ENCODE measurements around the gene PLPP1. TPM values are rescaled to one million over a fixed set of nuclear protein-coding genes. Genes with fewer than 3 reads are reported as not detected.

The PLPP1 gene
- total RNA-seq, 1 donor from 2014 or later = 23.9 TPM

- Histone ChIP-seq H3K9me3 (ENCODE audit: low read depth) (no peaks in the 10 kb centered on the region), H3K36me3 (no peaks in the 10 kb centered on the region), H3K4me3 (no peak overlapping the region), H3K4me1 (peaks cover 7% of the 10 kb centered on the region), H2AFZ (replicated peaks) (no peak overlapping the region), H3F3A (ENCODE audit: low read depth) (no peaks in the 10 kb centered on the region), H3K4me2 (no peak overlapping the region), H3K9ac (no peak overlapping the region), H3K27ac (no peak overlapping the region), H3K79me2 (ENCODE audit: low read depth) (peaks cover 17% of the 10 kb centered on the region), H4K20me1 (ENCODE audit: low read depth) (no peaks in the 10 kb centered on the region), H3K27me3 (no peaks in the 10 kb centered on the region)
- peaks cover under 1% of the 10 kb centered on the region for H3K27me3 Mint-ChIP-seq (ENCODE audit: insufficient read depth, low read depth)
- no peak overlapping the region for H3K4me3 Mint-ChIP-seq
- DNase-seq (ENCODE audit: low spot score) = no peak
- no peaks in the 10 kb centered on the region for H3K36me3 Mint-ChIP-seq
- no peak overlapping the region for H3K27ac Mint-ChIP-seq
- H3K4me1 Mint-ChIP-seq = no peaks in the 10 kb centered on the region
- TF ChIP-seq CTCF (IDR thresholded peaks at IDR 0.05) (no peak), EZH2 (IDR thresholded peaks at IDR 0.05) (no peak)
- no peaks in the 10 kb centered on the region for H3K9me3 Mint-ChIP-seq
Observed at GRCh38 chr5:55472642-55473041, 62.1 kb downstream of the PLPP1 start.

- Histone ChIP-seq H3K27ac (no peak overlapping the region), H3K27me3 (no peaks in the 10 kb centered on the region), H3F3A (ENCODE audit: low read depth) (no peaks in the 10 kb centered on the region), H4K20me1 (ENCODE audit: low read depth) (no peaks in the 10 kb centered on the region), H3K9ac (no peak overlapping the region), H3K4me2 (no peak overlapping the region), H3K9me3 (ENCODE audit: low read depth) (no peaks in the 10 kb centered on the region), H3K4me1 (peaks cover 7% of the 10 kb centered on the region), H2AFZ (replicated peaks) (no peak overlapping the region), H3K36me3 (no peaks in the 10 kb centered on the region), H3K4me3 (no peak overlapping the region), H3K79me2 (ENCODE audit: low read depth) (peaks cover 17% of the 10 kb centered on the region)
- no peak for TF ChIP-seq EZH2 (IDR thresholded peaks at IDR 0.05)
- no peak for TF ChIP-seq EZH2phosphoT487 (IDR thresholded peaks at IDR 0.05)
- no peak for TF ChIP-seq CTCF (IDR thresholded peaks at IDR 0.05)
- no peaks in the 10 kb centered on the region for H3K4me1 Mint-ChIP-seq
- H3K4me3 Mint-ChIP-seq = no peak overlapping the region
- DNase-seq (ENCODE audit: low spot score) = no peak
- H3K36me3 Mint-ChIP-seq = no peaks in the 10 kb centered on the region
- H3K9me3 Mint-ChIP-seq = no peaks in the 10 kb centered on the region
- H3K27me3 Mint-ChIP-seq (ENCODE audit: insufficient read depth, low read depth) = no peaks in the 10 kb centered on the region
- no peak overlapping the region for H3K27ac Mint-ChIP-seq
Observed at GRCh38 chr5:55471468-55471867, 63.3 kb downstream of the PLPP1 start.

DNA sequence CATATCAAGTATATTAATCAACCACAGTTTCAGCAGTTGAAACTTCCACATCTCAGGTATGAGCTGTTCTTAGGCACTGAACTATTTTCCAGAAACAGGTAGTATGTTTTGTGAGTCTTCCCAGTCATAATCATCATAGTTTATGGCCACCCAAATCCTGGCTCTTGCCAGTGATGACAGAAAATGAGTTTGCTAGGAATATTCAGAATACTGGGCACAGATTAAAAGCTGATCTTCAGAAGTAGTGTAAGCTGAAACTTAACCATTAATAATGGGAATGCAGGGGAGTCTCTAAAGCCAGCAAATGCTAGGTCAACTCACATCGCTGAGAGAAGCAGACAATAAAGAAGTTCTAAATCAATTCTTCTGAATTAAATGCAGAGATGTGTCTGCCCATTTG lies 64.5 kb downstream of the PLPP1 start:
- no peak overlapping the region for H3K4me2 ChIP-seq
- H3K36me3 ChIP-seq = no peaks in the 10 kb centered on the region
- H3F3A ChIP-seq (ENCODE audit: low read depth) = no peaks in the 10 kb centered on the region
- H4K20me1 ChIP-seq (ENCODE audit: low read depth) = no peaks in the 10 kb centered on the region
- TF ChIP-seq CTCF (IDR thresholded peaks at IDR 0.05) = no peak
- TF ChIP-seq EZH2phosphoT487 (IDR thresholded peaks at IDR 0.05) = no peak
- TF ChIP-seq EZH2 (IDR thresholded peaks at IDR 0.05) = no peak
- H2AFZ ChIP-seq (replicated peaks) = no peak overlapping the region
- DNase-seq (ENCODE audit: low spot score) = no peak
- no peak overlapping the region for H3K4me3 Mint-ChIP-seq
- no peak overlapping the region for H3K27ac ChIP-seq
- H3K4me3 ChIP-seq = no peak overlapping the region
- peaks cover 6% of the 10 kb centered on the region for H3K79me2 ChIP-seq (ENCODE audit: low read depth)
- H3K27ac Mint-ChIP-seq = no peak overlapping the region
- H3K27me3 Mint-ChIP-seq (ENCODE audit: insufficient read depth, low read depth) = no peaks in the 10 kb centered on the region
- no peaks in the 10 kb centered on the region for H3K9me3 Mint-ChIP-seq
- no peak overlapping the region for H3K9ac ChIP-seq
- no peaks in the 10 kb centered on the region for H3K4me1 Mint-ChIP-seq
- H3K9me3 ChIP-seq (ENCODE audit: low read depth) = no peaks in the 10 kb centered on the region
- H3K36me3 Mint-ChIP-seq = peaks cover 4% of the 10 kb centered on the region
- no peaks in the 10 kb centered on the region for H3K27me3 ChIP-seq
- H3K4me1 ChIP-seq = peaks cover under 1% of the 10 kb centered on the region

GRCh38 chr5:55469839-55470238 lies 64.9 kb downstream of the PLPP1 start:
- H3K27me3 ChIP-seq = no peaks in the 10 kb centered on the region
- H3K9ac ChIP-seq = no peak overlapping the region
- no peaks in the 10 kb centered on the region for H4K20me1 ChIP-seq (ENCODE audit: low read depth)
- H3K4me3 ChIP-seq = no peak overlapping the region
- peaks cover 1% of the 10 kb centered on the region for H3K79me2 ChIP-seq (ENCODE audit: low read depth)
- no peaks in the 10 kb centered on the region for H3K9me3 ChIP-seq (ENCODE audit: low read depth)
- H2AFZ ChIP-seq (replicated peaks) = no peak overlapping the region
- TF ChIP-seq EZH2 (IDR thresholded peaks at IDR 0.05) (no peak), EZH2phosphoT487 (IDR thresholded peaks at IDR 0.05) (no peak), CTCF (IDR thresholded peaks at IDR 0.05) (no peak)
- no peak overlapping the region for H3K27ac Mint-ChIP-seq
- peaks cover 4% of the 10 kb centered on the region for H3K36me3 Mint-ChIP-seq
- H3K4me2 ChIP-seq = no peak overlapping the region
- H3K27ac ChIP-seq = no peak overlapping the region
- H3K36me3 ChIP-seq = no peaks in the 10 kb centered on the region
- DNase-seq (ENCODE audit: low spot score) = no peak
- H3K27me3 Mint-ChIP-seq (ENCODE audit: insufficient read depth, low read depth) = no peaks in the 10 kb centered on the region
- no peaks in the 10 kb centered on the region for H3F3A ChIP-seq (ENCODE audit: low read depth)
- no peak overlapping the region for H3K4me3 Mint-ChIP-seq
- H3K4me1 ChIP-seq = no peaks in the 10 kb centered on the region
- H3K9me3 Mint-ChIP-seq = no peaks in the 10 kb centered on the region
- H3K4me1 Mint-ChIP-seq = no peaks in the 10 kb centered on the region
